Fibroblast of lung (primary cell): Measurements from ENCODE around the gene TPT1.

Experiments used
- EZH2 ChIP-seq: IDR thresholded peaks from 2 replicates; pipeline ENCODE4 v1.5.1; 2012; ENCODE audit warnings: low read length, control low read depth, mild to moderate bottlenecking; ENCODE audit errors: missing control alignments
- TF ChIP-seq, protein P1 (sequence below), 2 donors: IDR thresholded peaks in 1 of 2; conservative IDR thresholded peaks in 1 of 2; 1 replicate in 1 of 2; 2 replicates in 1 of 2; pipeline ENCODE4 v1.5.1; 2011 to 2012; ENCODE audit warnings: low read length in 2 of 2, control low read depth in 1 of 2, inconsistent platforms in 1 of 2, low read depth in 1 of 2, mild to moderate bottlenecking in 1 of 2

DNA sequence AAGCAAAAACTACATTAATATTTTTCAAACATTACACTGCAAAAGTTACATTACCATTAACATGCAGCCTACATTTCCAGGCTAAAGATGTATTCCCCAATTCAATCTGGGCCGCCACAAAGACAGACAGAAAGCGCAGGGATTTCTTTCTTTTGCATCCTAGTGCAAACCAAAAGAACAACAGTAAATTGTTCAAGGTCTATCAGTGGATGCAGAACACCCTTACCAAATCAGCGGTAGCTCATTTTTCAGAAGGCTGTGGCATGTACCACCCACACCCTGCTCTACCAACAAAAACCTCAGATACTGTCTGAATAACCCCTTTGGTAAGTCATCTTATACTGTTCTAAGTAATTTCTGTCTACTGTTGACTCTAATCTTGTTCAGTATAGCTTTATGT is 3.6 kb downstream of the TPT1 start:
- TF ChIP-seq, protein P1, sequence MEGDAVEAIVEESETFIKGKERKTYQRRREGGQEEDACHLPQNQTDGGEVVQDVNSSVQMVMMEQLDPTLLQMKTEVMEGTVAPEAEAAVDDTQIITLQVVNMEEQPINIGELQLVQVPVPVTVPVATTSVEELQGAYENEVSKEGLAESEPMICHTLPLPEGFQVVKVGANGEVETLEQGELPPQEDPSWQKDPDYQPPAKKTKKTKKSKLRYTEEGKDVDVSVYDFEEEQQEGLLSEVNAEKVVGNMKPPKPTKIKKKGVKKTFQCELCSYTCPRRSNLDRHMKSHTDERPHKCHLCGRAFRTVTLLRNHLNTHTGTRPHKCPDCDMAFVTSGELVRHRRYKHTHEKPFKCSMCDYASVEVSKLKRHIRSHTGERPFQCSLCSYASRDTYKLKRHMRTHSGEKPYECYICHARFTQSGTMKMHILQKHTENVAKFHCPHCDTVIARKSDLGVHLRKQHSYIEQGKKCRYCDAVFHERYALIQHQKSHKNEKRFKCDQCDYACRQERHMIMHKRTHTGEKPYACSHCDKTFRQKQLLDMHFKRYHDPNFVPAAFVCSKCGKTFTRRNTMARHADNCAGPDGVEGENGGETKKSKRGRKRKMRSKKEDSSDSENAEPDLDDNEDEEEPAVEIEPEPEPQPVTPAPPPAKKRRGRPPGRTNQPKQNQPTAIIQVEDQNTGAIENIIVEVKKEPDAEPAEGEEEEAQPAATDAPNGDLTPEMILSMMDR (conservative IDR thresholded peaks at IDR 0.05 in 1 of 2, IDR thresholded peaks at IDR 0.05 in 1 of 2; ENCODE audit: low read depth in 1 of 2, low read length in 2 of 2): no peak
- TF ChIP-seq EZH2: no peak
